B cell (primary cell): ENCODE measurements around the gene ERG. TPM values are rescaled to one million over a fixed set of nuclear protein-coding genes. Genes with fewer than 3 reads are reported as not detected.

Experiments
- ATAC-seq: fragments of 200-7000 bp; cut with Tn5 transposase; one replicate; pipeline ENCODE4 v1.10.0; 2021; ENCODE audit warnings: low read depth, mild to moderate bottlenecking, moderate number of reproducible peaks, moderate library complexity
- CTCF ChIA-PET: fragments of 350-600 bp; sonication (Branson Sonifier 250); formaldehyde crosslinking; loops from one replicate; lab custom pipeline; 2021; ENCODE audit warnings: antibody characterized with exemption, inconsistent platforms; lab: Charles Lee
- POLR2A ChIA-PET: fragments of 350-600 bp; sonication (Branson Sonifier 250); formaldehyde crosslinking; loops from one replicate; lab custom pipeline; 2021; ENCODE audit warnings: antibody characterized with exemption; lab: Charles Lee
- DNase-seq: peaks from one replicate; pipeline ENCODE4 v3.0.0; 2013
- H2AFZ ChIP-seq: 2 replicates; pipeline ENCODE4 v1.6.1; 2012; ENCODE audit warnings: mild to moderate bottlenecking, low read depth, low read length; ENCODE audit not compliant: insufficient read depth, poor library complexity, severe bottlenecking
- H3K27ac ChIP-seq, 2 donors: 1 replicate in 1 of 2; 2 replicates in 1 of 2; pipeline ENCODE4 v1.5.1; 2012 to 2013; ENCODE audit warnings: low read length in 2 of 2, mild to moderate bottlenecking in 2 of 2, moderate library complexity in 1 of 2
- H3K27me3 ChIP-seq, 4 experiments: fragments of 200-600 bp in 1 of 4; sonication (generic) in 1 of 4; replicated peaks in 1 of 4; 1 replicate in 2 of 4; 2 replicates in 2 of 4; pipeline versions ENCODE4 v1.6.1 to v1.7.0; 2013 to 2016; ENCODE audit warnings: low read length in 3 of 4, mild to moderate bottlenecking in 2 of 4, mixed read lengths in 1 of 4, moderate library complexity in 1 of 4; ENCODE audit not compliant: insufficient read depth in 4 of 4, control insufficient read depth in 3 of 4; ENCODE audit errors: control extremely low read depth in 1 of 4
- H3K36me3 ChIP-seq, 2 experiments: replicated peaks in 1 of 2; 1 replicate in 1 of 2; 2 replicates in 1 of 2; pipeline versions ENCODE4 v1.6.1 to v1.7.1; 2013; ENCODE audit warnings: low read length in 1 of 2; ENCODE audit not compliant: insufficient read depth in 2 of 2, control insufficient read depth in 1 of 2; ENCODE audit errors: control extremely low read depth in 1 of 2, extremely low read depth in 1 of 2
- H3K4me1 ChIP-seq, 2 donors: fragments of 200-600 bp in 1 of 2; sonication (generic) in 1 of 2; 1 replicate in 1 of 2; 2 replicates in 1 of 2; pipeline versions ENCODE4 v1.5.1 to v1.6.1; 2013 to 2017; ENCODE audit warnings: low read length in 2 of 2; ENCODE audit not compliant: control insufficient read depth in 2 of 2, insufficient read depth in 2 of 2
- H3K4me2 ChIP-seq: replicated peaks from 2 replicates; pipeline ENCODE3; 2012; ENCODE audit warnings: mild to moderate bottlenecking, low read depth, low read length; ENCODE audit not compliant: poor library complexity, severe bottlenecking
- H3K4me3 ChIP-seq, 5 experiments: fragments of 200-600 bp in 1 of 5; sonication (generic) in 1 of 5; 1 replicate in 3 of 5; 2 replicates in 2 of 5; pipeline versions ENCODE4 v1.5.1 to v1.7.0; 2011 to 2016; ENCODE audit warnings: low read length in 4 of 5, mild to moderate bottlenecking in 4 of 5, low read depth in 2 of 5, control low read depth in 1 of 5, moderate library complexity in 1 of 5; ENCODE audit not compliant: insufficient read depth in 1 of 5; ENCODE audit errors: control extremely low read depth in 1 of 5, extremely low read depth in 1 of 5
- H3K79me2 ChIP-seq: fragments of 200-600 bp; sonication (generic); one replicate; pipeline ENCODE4 v1.6.0; 2016; ENCODE audit warnings: low read length; ENCODE audit not compliant: control insufficient read depth, insufficient read depth
- H3K9ac ChIP-seq: fragments of 200-600 bp; sonication (generic); 2 replicates; pipeline ENCODE4 v1.6.1; 2017; ENCODE audit warnings: mild to moderate bottlenecking, low read length, moderate library complexity
- H3K9me3 ChIP-seq, 3 donors: one replicate each; pipeline versions ENCODE4 v1.6.1 to v1.7.1; 2013; ENCODE audit warnings: low read length in 2 of 3; ENCODE audit not compliant: control insufficient read depth in 2 of 3, insufficient read depth in 1 of 3; ENCODE audit errors: control extremely low read depth in 1 of 3
- H4K20me1 ChIP-seq: 2 replicates; pipeline ENCODE4 v1.6.0; 2012; ENCODE audit warnings: mild to moderate bottlenecking, low read length; ENCODE audit not compliant: insufficient read depth, control insufficient read depth, poor library complexity, severe bottlenecking
- H3K27ac Mint-ChIP-seq: one replicate; pipeline ENCODE4 v1.8.0; 2021; ENCODE audit warnings: mixed read lengths
- H3K27me3 Mint-ChIP-seq: one replicate; pipeline ENCODE4 v1.8.0; 2021; ENCODE audit warnings: mixed read lengths
- H3K4me1 Mint-ChIP-seq: one replicate; pipeline ENCODE4 v1.8.0; 2021; ENCODE audit warnings: mixed read lengths
- H3K4me3 Mint-ChIP-seq: one replicate; pipeline ENCODE4 v1.8.0; 2021; ENCODE audit warnings: mixed read lengths
- H3K9me3 Mint-ChIP-seq: one replicate; pipeline ENCODE4 v1.8.0; 2022; ENCODE audit warnings: mixed read lengths; ENCODE audit not compliant: insufficient read depth
- EZH2 ChIP-seq: IDR thresholded peaks from 2 replicates; pipeline ENCODE4 v1.6.1; 2012; ENCODE audit warnings: borderline replicate concordance, low read depth, mild to moderate bottlenecking, moderate library complexity, low read length; ENCODE audit not compliant: insufficient read depth, poor library complexity, severe bottlenecking
- WGBS: methylation state at CpG from one replicate; pipeline ENCODE4 v1.1.5; 2013; ENCODE audit warnings: missing lambda C conversion rate; ENCODE audit not compliant: insufficient coverage; 5-methylcytosine and 5-hydroxymethylcytosine counted together
- intact Hi-C: fragments of 100-400 bp; cut with micrococcal nuclease; formaldehyde crosslinking; loops from one replicate; pipeline ENCODE4 v1.10.0; 2022
- polyA plus RNA-seq: library from polyadenylated mRNA; depleted of rRNA; stranded (reverse); fragments of >200 nt; gene quantifications from 2 replicates; pipeline ENCODE4 v1.2.3, GENCODE V29; 2012
- total RNA-seq, 2 donors: library from RNA; stranded (reverse); fragments of 120-200 nt in 1 of 2; gene quantifications; 1 replicate in 1 of 2; 2 replicates in 1 of 2; pipeline versions ENCODE4 v1.2.3 to v1.2.4, GENCODE V29; 2013 to 2022
- TF ChIP-seq, protein P1 (sequence below): fragments of 200-600 bp; IDR thresholded peaks from one replicate; pipeline ENCODE4 v1.8.0; 2022; ENCODE audit warnings: antibody characterized with exemption, mild to moderate bottlenecking

ERG gene
- total and polyA plus RNA-seq, 2 donors (not counting 1 experiment from before 2014, with no cell fraction given), result 0.17 TPM; not detected in 1

DNA sequence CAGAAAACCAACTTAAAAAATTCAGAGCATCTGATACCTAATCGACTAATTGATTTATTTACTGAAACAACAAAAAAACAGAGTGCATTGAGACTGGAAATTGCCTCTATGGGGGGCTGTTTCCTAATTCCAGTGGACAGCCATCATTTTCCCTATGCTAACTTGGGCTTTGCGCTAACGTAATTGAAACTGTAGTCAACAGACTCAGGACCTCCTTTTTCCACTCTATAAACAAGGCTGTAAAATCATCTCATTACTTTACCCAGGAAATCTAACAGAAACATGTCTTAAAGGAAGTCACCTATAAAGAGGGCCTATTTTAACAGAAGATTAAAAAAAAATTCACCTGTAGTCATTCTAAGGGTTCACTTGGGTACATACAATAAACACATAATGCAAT, 2.1 kb downstream of the ERG start:
- no peak overlapping the region for H3K4me2 ChIP-seq
- no peaks in the 10 kb centered on the region for H3K79me2 ChIP-seq
- no peak overlapping the region for H2AFZ ChIP-seq
- H3K9me3 Mint-ChIP-seq, result no peaks in the 10 kb centered on the region
- WGBS, result no CpG with 5 or more reads among the region's 3 CpGs
- ATAC-seq, result no peak
- DNase-seq, result no peak
- TF ChIP-seq, protein P1, sequence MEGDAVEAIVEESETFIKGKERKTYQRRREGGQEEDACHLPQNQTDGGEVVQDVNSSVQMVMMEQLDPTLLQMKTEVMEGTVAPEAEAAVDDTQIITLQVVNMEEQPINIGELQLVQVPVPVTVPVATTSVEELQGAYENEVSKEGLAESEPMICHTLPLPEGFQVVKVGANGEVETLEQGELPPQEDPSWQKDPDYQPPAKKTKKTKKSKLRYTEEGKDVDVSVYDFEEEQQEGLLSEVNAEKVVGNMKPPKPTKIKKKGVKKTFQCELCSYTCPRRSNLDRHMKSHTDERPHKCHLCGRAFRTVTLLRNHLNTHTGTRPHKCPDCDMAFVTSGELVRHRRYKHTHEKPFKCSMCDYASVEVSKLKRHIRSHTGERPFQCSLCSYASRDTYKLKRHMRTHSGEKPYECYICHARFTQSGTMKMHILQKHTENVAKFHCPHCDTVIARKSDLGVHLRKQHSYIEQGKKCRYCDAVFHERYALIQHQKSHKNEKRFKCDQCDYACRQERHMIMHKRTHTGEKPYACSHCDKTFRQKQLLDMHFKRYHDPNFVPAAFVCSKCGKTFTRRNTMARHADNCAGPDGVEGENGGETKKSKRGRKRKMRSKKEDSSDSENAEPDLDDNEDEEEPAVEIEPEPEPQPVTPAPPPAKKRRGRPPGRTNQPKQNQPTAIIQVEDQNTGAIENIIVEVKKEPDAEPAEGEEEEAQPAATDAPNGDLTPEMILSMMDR, result no peak
- H3K27ac Mint-ChIP-seq, result no peak overlapping the region
- peaks cover 0 to 5% (median 0%) of the 10 kb centered on the region in 3 donors for H3K9me3 ChIP-seq
- ChIA-PET POLR2A (no interaction called here), CTCF (no interaction called here)
- H3K4me1 Mint-ChIP-seq, result peaks cover 1% of the 10 kb centered on the region
- H3K9ac ChIP-seq, result no peak overlapping the region
- H3K4me1 ChIP-seq, result no peaks in the 10 kb centered on the region
- no peak overlapping the region for H3K4me3 Mint-ChIP-seq
- H4K20me1 ChIP-seq, result no peaks in the 10 kb centered on the region
- H3K27me3 ChIP-seq, result peaks cover 0 to 30% (median 15%) of the 10 kb centered on the region in 4 experiments
- intact Hi-C loops, result no loop called here
- H3K36me3 ChIP-seq, result no peaks in the 10 kb centered on the region
- H3K27me3 Mint-ChIP-seq, result peaks cover 43% of the 10 kb centered on the region
- no peak overlapping the region for H3K27ac ChIP-seq
- no peak overlapping the region for H3K4me3 ChIP-seq

- no peaks in the 10 kb centered on the region for H3K9me3 Mint-ChIP-seq
- 0% methylated on average over 2 of the region's 2 CpGs for WGBS
These were observed 2.6 kb downstream of the ERG start for GRCh38 chr21:38495696-38496095.

More at GRCh38 chr21:38495696-38496095, 2.6 kb downstream of the ERG start:
- ATAC-seq (no peak), DNase-seq (no peak)
- no peaks in the 10 kb centered on the region for H3K4me1 ChIP-seq
- H3K4me2 ChIP-seq, result no peak overlapping the region
- Mint-ChIP-seq H3K27ac (no peak overlapping the region), H3K4me3 (no peak overlapping the region), H3K27me3 (peaks cover 43% of the 10 kb centered on the region), H3K4me1 (peaks cover 1% of the 10 kb centered on the region)
- no peaks in the 10 kb centered on the region for H4K20me1 ChIP-seq
- no peaks in the 10 kb centered on the region for H3K36me3 ChIP-seq
- H3K9ac ChIP-seq, result no peak overlapping the region
- H3K79me2 ChIP-seq, result no peaks in the 10 kb centered on the region
- ChIA-PET POLR2A (no interaction called here), CTCF (no interaction called here)
- TF ChIP-seq, protein P1, result no peak
- no peak for TF ChIP-seq EZH2
- no peak overlapping the region for H3K27ac ChIP-seq
- H3K9me3 ChIP-seq, result peaks cover 0 to 5% (median 0%) of the 10 kb centered on the region in 3 donors
- intact Hi-C loops, result no loop called here
- no peak overlapping the region for H2AFZ ChIP-seq
- no peak overlapping the region for H3K4me3 ChIP-seq
- peaks cover 0 to 30% (median 15%) of the 10 kb centered on the region in 4 experiments for H3K27me3 ChIP-seq
